ENCODE data around the gene CACHD1. TPM values are rescaled to one million over a fixed set of nuclear protein-coding genes. Genes with fewer than 3 reads are reported as not detected.

The CACHD1 gene
- polyA plus RNA-seq, 2 of the 4 experiments (the other 2 are of a cell fraction): 0.72 to 1.6 TPM

- no peak for DNase-seq (ENCODE audit: low read depth in 1 of 2, low spot score in 1 of 2)
- Histone ChIP-seq H3K4me1 (no peaks in the 10 kb centered on the region), H3K4me3 (no peak overlapping the region), H3K27ac (no peak overlapping the region), H3K9me3 (no peaks in the 10 kb centered on the region; the same call in 2 of the 3 replicates), H3K4me2 (no peak overlapping the region)
- ChIA-PET POLR2A (no interaction called here), CTCF (no interaction called here)
- ATAC-seq: no peak
- FAIRE-seq: no peak
- TF ChIP-seq ELK1 (IDR thresholded peaks at IDR 0.05; ENCODE audit: low read depth, low read length): no peak
- no peak for TF ChIP-seq TP53 (CRISPR knock-in tag; IDR thresholded peaks at IDR 0.05)
- TF ChIP-seq BCL3 (IDR thresholded peaks at IDR 0.05): no peak
- no peak for TF ChIP-seq PHF8 (IDR thresholded peaks at IDR 0.05; ENCODE audit: borderline replicate concordance, low read depth)
- no peak for TF ChIP-seq HOXA7 (CRISPR knock-in tag; IDR thresholded peaks at IDR 0.05)
- TF ChIP-seq REST (IDR thresholded peaks at IDR 0.05): no peak
- TF ChIP-seq POLR2AphosphoS2 (conservative IDR thresholded peaks at IDR 0.05; ENCODE audit: low read length): no peak
- 70% methylated on average over 5 of the region's 5 CpGs for WGBS (ENCODE audit: missing lambda C conversion rate)
Observed at GRCh38 chr1:64563958-64564565, 94.1 kb downstream of the CACHD1 start.

- ChIA-PET CTCF (no interaction called here), POLR2A (no interaction called here)
- 71% methylated on average over 3 of the region's 3 CpGs for WGBS (ENCODE audit: missing lambda C conversion rate)
- Histone ChIP-seq H3K4me2 (no peak overlapping the region), H3K27ac (no peak overlapping the region), H3K9me3 (no peaks in the 10 kb centered on the region; the same call in 2 of the 3 replicates), H3K4me1 (no peaks in the 10 kb centered on the region), H3K4me3 (no peak overlapping the region)
- ATAC-seq (no peak), FAIRE-seq (no peak), DNase-seq (ENCODE audit: low read depth in 1 of 2, low spot score in 1 of 2) (no peak)
- no peak for TF ChIP-seq NFE2L2 (conservative IDR thresholded peaks at IDR 0.05; ENCODE audit: low read length)
- TF ChIP-seq POLR2A (IDR thresholded peaks at IDR 0.05; ENCODE audit: low read length): no peak
- no peak for TF ChIP-seq FOSL2 (IDR thresholded peaks at IDR 0.05)
- no peak for TF ChIP-seq FOSL2 (CRISPR knock-in tag; IDR thresholded peaks at IDR 0.05)
- no peak for TF ChIP-seq EHF (CRISPR knock-in tag; IDR thresholded peaks at IDR 0.05)
- TF ChIP-seq CEBPB (IDR thresholded peaks at IDR 0.05): no peak
- TF ChIP-seq CBX8 (IDR thresholded peaks at IDR 0.05): no peak
- TF ChIP-seq PHF8 (IDR thresholded peaks at IDR 0.05; ENCODE audit: borderline replicate concordance, low read depth): no peak
- TF ChIP-seq KDM1A (IDR thresholded peaks at IDR 0.05; ENCODE audit: low read depth): no peak
- no peak for TF ChIP-seq MAX (IDR thresholded peaks at IDR 0.05)
- TF ChIP-seq ZSCAN20 (CRISPR knock-in tag; IDR thresholded peaks at IDR 0.05): no peak
- no peak for TF ChIP-seq HEYL (CRISPR knock-in tag; IDR thresholded peaks at IDR 0.05)
- TF ChIP-seq CBX2 (IDR thresholded peaks at IDR 0.05; ENCODE audit: borderline replicate concordance, low read depth): no peak
- no peak for TF ChIP-seq EP300 (IDR thresholded peaks at IDR 0.05)
Observed at GRCh38 chr1:64564891-64565290, 95.0 kb downstream of the CACHD1 start.
